OCI-LY7 (cell line): ENCODE data around the gene AGT. TPM values are rescaled to one million over a fixed set of nuclear protein-coding genes. Genes with fewer than 3 reads are reported as not detected.

ENCODE experiments used
- BruUV-seq: library from RNA; stranded (reverse); fragments of 400-500 nt; replicated peaks from 2 replicates; lab custom pipeline; 2021; lab: Mats Ljungman, UMichigan
- CTCF ChIA-PET: fragments of 300-600 bp; sonication (Branson Sonifier 250); formaldehyde crosslinking; loops from one replicate; lab custom pipeline; 2022; ENCODE audit warnings: antibody characterized with exemption; ENCODE audit not compliant: unreplicated experiment; lab: Charles Lee
- POLR2A ChIA-PET: fragments of 300-600 bp; sonication (Branson Sonifier 250); formaldehyde crosslinking; loops from one replicate; lab custom pipeline; 2022; ENCODE audit warnings: antibody characterized with exemption; lab: Charles Lee
- DNase-seq: peaks from one replicate; pipeline ENCODE4 v3.0.0-alpha.2; 2015; ENCODE audit warnings: low spot score
- H2AFZ ChIP-seq: fragments of 200-600 bp; sonication (generic), shearing (Covaris generic); 2 replicates; pipeline ENCODE4 v1.6.1; 2014; ENCODE audit warnings: mild to moderate bottlenecking, antibody characterized with exemption, low read length, moderate library complexity
- H3K27ac ChIP-seq: fragments of 200-600 bp; sonication (generic); 2 replicates; pipeline ENCODE4 v1.5.1; 2014; ENCODE audit warnings: mixed run types, low read depth, mild to moderate bottlenecking, moderate library complexity, low read length, inconsistent platforms; ENCODE audit not compliant: poor library complexity, severe bottlenecking
- H3K36me3 ChIP-seq: fragments of 200-600 bp; sonication (generic); 2 replicates; pipeline ENCODE4 v1.6.1; 2014; ENCODE audit warnings: mild to moderate bottlenecking, antibody characterized with exemption, low read length, moderate library complexity, mixed read lengths; ENCODE audit not compliant: insufficient read depth
- H3K4me1 ChIP-seq: fragments of 200-600 bp; sonication (generic); 2 replicates; pipeline ENCODE4 v1.5.1; 2014; ENCODE audit warnings: mild to moderate bottlenecking, low read length; ENCODE audit not compliant: insufficient read depth, poor library complexity, severe bottlenecking
- H3K4me2 ChIP-seq: fragments of 200-600 bp; sonication (generic); 2 replicates; pipeline ENCODE4 v1.6.1; 2014; ENCODE audit warnings: mild to moderate bottlenecking, low read length
- H3K4me3 ChIP-seq: fragments of 200-600 bp; sonication (generic); 2 replicates; pipeline ENCODE4 v1.5.1; 2014; ENCODE audit warnings: mild to moderate bottlenecking, low read depth, low read length; ENCODE audit not compliant: poor library complexity, severe bottlenecking
- H3K79me2 ChIP-seq: fragments of 200-600 bp; sonication (generic); 2 replicates; pipeline ENCODE4 v1.6.1; 2016; ENCODE audit warnings: low read depth, mild to moderate bottlenecking, low read length, moderate library complexity, mixed read lengths; ENCODE audit not compliant: insufficient read depth
- H3K9me2 ChIP-seq: fragments of 200-600 bp; sonication (generic); 2 replicates; pipeline ENCODE4 v1.6.1; 2016; ENCODE audit warnings: mild to moderate bottlenecking, low read length, mixed read lengths; ENCODE audit not compliant: insufficient read depth
- H3K9me3 ChIP-seq: fragments of 200-600 bp; sonication (generic); 2 replicates; pipeline ENCODE4 v1.6.1; 2014; ENCODE audit warnings: mild to moderate bottlenecking, mixed run types, low read length, mixed read lengths
- H4K20me1 ChIP-seq: fragments of 200-600 bp; sonication (generic); 2 replicates; pipeline ENCODE4 v1.6.1; 2014; ENCODE audit warnings: mild to moderate bottlenecking, antibody characterized with exemption, low read length, moderate library complexity, mixed read lengths; ENCODE audit not compliant: insufficient read depth
- EZH2phosphoT487 ChIP-seq: fragments of 200-600 bp; sonication (generic); IDR thresholded peaks from 2 replicates; pipeline ENCODE4 v1.6.1; 2018; ENCODE audit warnings: low read depth, borderline replicate concordance, mild to moderate bottlenecking, mixed run types, antibody characterized with exemption, low read length, moderate library complexity, mixed read lengths
- intact Hi-C: fragments of 100-400 bp; cut with micrococcal nuclease; formaldehyde crosslinking; loops from one replicate; pipeline ENCODE4 v1.10.0; 2022; ENCODE audit not compliant: unreplicated experiment
- total RNA-seq, 2 experiments: library from RNA; depleted of rRNA in 1 of 2; stranded (reverse); fragments of >200 nt in 1 of 2; shearing (Covaris generic) in 1 of 2; gene quantifications; 2 replicates each; pipeline ENCODE4 v1.2.3, GENCODE V29; 2014 to 2022
- TF ChIP-seq, protein P1 (sequence below): fragments of 200-600 bp; sonication (generic); conservative IDR thresholded peaks from 2 replicates; pipeline ENCODE4 v1.5.1; 2014; ENCODE audit warnings: mild to moderate bottlenecking, antibody characterized with exemption, low read length, moderate library complexity, mixed read lengths

AGT gene
- total RNA-seq, 2 experiments from 2014 or later = not detected

GRCh38 chr1:230691615-230692014 is 22.3 kb downstream of the AGT start:
- Histone ChIP-seq H3K9me2 (no peaks in the 10 kb centered on the region), H2AFZ (no peak overlapping the region), H3K4me2 (no peak overlapping the region), H3K27ac (no peak overlapping the region), H3K4me1 (no peaks in the 10 kb centered on the region), H3K36me3 (peaks cover 73% of the 10 kb centered on the region), H3K79me2 (no peaks in the 10 kb centered on the region), H3K4me3 (no peak overlapping the region), H3K9me3 (no peaks in the 10 kb centered on the region), H4K20me1 (no peaks in the 10 kb centered on the region)
- no TSS peak for BruUV-seq
- CTCF ChIA-PET = no interaction called here
- TF ChIP-seq, protein P1, sequence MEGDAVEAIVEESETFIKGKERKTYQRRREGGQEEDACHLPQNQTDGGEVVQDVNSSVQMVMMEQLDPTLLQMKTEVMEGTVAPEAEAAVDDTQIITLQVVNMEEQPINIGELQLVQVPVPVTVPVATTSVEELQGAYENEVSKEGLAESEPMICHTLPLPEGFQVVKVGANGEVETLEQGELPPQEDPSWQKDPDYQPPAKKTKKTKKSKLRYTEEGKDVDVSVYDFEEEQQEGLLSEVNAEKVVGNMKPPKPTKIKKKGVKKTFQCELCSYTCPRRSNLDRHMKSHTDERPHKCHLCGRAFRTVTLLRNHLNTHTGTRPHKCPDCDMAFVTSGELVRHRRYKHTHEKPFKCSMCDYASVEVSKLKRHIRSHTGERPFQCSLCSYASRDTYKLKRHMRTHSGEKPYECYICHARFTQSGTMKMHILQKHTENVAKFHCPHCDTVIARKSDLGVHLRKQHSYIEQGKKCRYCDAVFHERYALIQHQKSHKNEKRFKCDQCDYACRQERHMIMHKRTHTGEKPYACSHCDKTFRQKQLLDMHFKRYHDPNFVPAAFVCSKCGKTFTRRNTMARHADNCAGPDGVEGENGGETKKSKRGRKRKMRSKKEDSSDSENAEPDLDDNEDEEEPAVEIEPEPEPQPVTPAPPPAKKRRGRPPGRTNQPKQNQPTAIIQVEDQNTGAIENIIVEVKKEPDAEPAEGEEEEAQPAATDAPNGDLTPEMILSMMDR = no peak
- no peak for TF ChIP-seq EZH2phosphoT487
- DNase-seq = no peak
- intact Hi-C loops = no loop called here
- POLR2A ChIA-PET = no interaction called here

- H3K4me2 ChIP-seq = no peak overlapping the region
- H3K27ac ChIP-seq = no peak overlapping the region
- no peaks in the 10 kb centered on the region for H3K79me2 ChIP-seq
- POLR2A ChIA-PET = no interaction called here
- no peaks in the 10 kb centered on the region for H3K4me1 ChIP-seq
- DNase-seq = no peak
- no TSS peak for BruUV-seq
- no peaks in the 10 kb centered on the region for H4K20me1 ChIP-seq
- no peak overlapping the region for H3K4me3 ChIP-seq
- H2AFZ ChIP-seq = no peak overlapping the region
- no peaks in the 10 kb centered on the region for H3K9me2 ChIP-seq
- TF ChIP-seq, protein P1 = no peak
- no peak for TF ChIP-seq EZH2phosphoT487
- CTCF ChIA-PET = no interaction called here
- no peaks in the 10 kb centered on the region for H3K9me3 ChIP-seq
- intact Hi-C loops = no loop called here
- peaks cover 88% of the 10 kb centered on the region for H3K36me3 ChIP-seq
Measured at GRCh38 chr1:230690101-230690500, 23.8 kb downstream of the AGT start.

- Histone ChIP-seq H3K4me3 (no peak overlapping the region), H3K4me2 (no peak overlapping the region), H3K36me3 (peaks cover 91% of the 10 kb centered on the region), H3K4me1 (no peaks in the 10 kb centered on the region), H2AFZ (no peak overlapping the region), H3K9me3 (no peaks in the 10 kb centered on the region), H4K20me1 (no peaks in the 10 kb centered on the region), H3K9me2 (no peaks in the 10 kb centered on the region), H3K27ac (no peak overlapping the region), H3K79me2 (no peaks in the 10 kb centered on the region)
- no peak for DNase-seq
- intact Hi-C loops = no loop called here
- CTCF ChIA-PET = no interaction called here
- no peak for TF ChIP-seq EZH2phosphoT487
- TF ChIP-seq, protein P1 = no peak
- BruUV-seq = no TSS peak
- POLR2A ChIA-PET = interaction anchor here (1.1 kb wide), 1 partner anchor 529 kb away, joined by 4 read pairs; no protein-coding TSS in a partner anchor
Measured at GRCh38 chr1:230686747-230687146, 27.2 kb downstream of the AGT start.
